ENCODE measurements around the gene RAB3D.
"Not testable (repeated sequence)": the region's sequence is repeated elsewhere in the genome, so short reads cannot be mapped to it uniquely, and the experiment has no call there.

Gene RAB3D

DNA sequence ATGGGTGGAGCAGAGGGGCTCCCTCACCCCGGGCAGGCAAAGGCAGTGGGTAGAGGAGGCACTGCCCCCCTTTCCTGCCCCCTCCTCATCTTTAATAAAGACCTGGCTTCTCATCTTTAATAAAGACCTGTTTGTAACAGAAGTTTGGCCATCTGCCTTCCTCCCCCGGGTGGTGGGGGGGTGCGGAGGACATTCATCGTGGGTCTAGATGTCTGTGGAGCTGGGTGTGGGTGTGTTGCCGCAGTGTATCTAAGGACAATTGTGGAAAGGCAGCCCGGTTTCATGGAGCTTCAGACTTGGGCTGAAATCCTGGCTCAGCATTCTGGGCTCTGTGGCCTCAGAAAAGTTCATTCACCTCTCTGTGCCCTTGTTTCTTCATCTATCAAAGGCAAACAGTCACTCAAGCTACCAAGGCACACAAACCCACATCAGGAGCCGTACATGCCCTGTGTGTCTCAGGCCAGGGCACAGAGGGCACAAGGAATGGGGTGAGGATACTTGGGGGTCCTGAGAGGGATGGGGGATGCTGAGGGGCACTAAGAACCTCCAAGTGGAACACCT is 26.2 kb upstream of the RAB3D start:
- no peak for DNase-seq

- DNase-seq, result no peak
Observed at GRCh38 chr19:11364935-11365334, 25.5 kb upstream of the RAB3D start.

GRCh38 chr19:11364296-11364904 is 24.9 kb upstream of the RAB3D start:
- no peak for DNase-seq

GRCh38 chr19:11363881-11364280 is 24.4 kb upstream of the RAB3D start:
- no peak for DNase-seq

DNA sequence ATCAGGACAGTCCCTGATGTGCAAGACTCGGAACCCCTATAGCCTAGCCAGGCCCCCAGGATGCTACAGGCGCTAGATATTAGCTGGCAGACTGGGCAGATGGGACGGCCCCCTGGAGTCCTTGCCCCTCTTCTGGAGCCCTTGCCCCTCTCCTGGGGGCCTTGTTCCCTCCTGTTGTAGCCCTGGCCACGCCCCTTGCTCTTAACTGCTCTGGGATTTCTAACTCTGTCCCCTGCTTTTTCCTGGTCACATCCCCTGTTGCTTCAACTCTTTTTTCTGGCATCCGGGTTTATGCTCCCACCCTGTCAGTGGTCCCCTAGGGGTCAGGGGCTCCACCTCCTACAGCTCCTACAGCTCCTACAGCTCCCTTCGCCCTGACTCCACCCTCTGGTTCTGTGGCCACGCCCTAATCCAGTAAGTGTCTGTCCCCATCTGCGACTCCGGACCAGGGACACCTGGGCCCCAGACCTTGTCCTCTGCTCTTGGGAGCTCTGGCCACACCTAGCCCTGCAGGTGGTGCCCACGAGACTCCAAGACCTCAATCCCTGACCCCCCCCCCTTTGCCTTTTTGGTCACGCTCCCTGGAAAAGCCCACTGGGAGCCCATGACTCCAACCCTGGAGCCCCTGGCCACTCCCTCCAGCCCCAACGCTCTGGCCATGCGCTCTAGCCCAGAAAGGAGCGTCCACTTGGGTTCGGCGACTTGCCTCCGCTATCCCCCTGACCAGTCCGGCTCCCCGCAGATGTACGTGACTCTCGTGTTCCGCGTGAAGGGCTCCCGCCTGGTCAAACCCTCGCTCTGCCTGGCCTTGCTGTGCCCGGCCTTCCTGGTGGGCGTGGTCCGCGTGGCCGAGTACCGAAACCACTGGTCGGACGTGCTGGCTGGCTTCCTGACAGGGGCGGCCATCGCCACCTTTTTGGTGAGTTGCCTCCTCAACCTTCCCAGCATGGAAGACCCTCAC is 22.6 kb upstream of the RAB3D start:
- no peak for DNase-seq

GRCh38 chr19:11361037-11361770 is 21.7 kb upstream of the RAB3D start:
- DNase-seq, result peak; percentile 62

- no peak for DNase-seq
Observed at GRCh38 chr19:11359421-11359820, 20.0 kb upstream of the RAB3D start.

DNA sequence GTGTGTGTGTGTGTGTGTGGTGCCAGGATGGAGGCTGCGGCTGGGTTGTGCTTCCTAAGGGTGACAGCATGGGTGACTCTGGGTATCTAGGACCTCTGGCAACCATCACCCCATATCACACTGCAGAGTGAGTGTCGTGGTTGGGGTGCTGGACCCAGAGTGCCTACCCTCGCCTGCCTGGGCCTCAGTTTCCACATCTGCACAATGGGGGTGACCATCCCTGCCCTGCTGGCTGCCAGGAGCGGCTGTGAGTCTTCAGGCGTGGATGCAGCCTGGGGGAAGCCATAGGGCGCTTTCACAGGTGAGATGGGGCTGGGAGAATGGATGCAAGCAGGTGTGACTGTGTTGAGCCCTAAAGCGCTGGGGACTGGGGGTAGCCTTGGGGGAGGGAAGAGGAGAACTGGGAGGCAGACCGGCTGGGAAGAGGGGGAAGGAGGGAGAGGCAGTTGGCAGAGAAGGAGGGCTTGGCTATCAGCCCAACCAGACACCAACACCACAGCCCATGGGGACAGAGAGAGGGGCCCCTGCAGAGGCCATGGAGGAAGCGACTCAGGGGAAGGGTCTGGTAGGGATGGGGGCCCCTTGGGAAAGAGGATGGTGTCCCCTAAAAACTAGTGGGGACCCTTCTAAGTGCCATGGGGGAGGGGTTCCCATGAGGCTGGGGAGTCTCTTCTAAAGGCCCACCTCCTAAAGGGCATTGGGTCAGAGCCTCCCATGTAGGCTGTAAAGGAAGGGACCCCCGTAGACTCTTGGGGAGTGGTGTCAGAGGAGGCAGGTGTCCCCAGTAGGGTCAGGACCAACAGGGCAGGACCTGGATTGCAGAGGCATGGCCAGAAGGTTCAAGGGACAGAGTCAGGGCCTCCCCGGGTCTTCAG is 17.5 kb upstream of the RAB3D start:
- DNase-seq, result no peak

- no peak for DNase-seq
Observed at GRCh38 chr19:11356074-11356397, 16.6 kb upstream of the RAB3D start.

DNA sequence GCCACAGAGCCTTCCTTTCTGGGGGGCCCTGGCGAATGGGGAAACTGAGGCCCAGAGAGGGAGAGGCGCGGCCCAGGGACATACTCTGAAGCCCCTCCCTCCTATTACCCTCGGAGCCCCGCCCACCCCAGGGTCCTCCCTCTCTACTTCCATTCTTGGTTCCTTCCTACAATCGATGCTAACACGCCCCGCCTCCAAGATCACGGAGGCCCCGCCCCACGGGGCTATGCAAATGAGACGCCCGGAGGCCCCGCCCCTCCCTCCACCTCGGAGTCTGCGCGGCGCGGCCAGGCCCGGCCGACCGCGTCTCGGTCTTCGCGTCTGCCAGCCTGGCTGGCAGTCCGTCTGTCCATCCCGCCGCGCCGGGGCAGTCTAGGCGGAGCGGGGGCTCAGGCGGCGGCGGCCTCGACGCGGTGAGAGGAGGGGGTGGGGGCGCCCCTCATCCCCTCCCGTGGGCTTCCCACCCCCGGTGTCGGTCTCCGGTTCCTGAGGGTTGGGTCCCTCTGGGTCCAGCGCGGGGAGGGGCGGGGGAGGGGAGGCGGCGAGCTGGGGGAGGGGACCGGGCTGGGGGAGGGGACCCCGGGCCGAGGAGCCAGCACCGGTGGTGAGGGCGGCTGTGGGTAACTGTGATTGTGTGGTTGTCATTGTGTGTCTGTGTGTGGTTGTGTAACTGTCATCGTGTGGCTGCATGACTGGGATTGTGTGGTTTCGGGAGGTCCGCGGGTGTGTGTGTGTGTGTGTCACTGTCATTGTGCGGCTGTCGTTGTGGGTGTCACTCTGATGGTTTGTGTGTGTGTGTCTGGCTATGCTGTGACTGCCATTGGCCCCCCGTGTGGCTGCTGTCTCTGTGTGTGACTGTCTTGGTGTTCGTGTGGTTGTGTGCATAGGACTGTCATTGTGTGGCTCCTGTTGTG is 16.0 kb upstream of the RAB3D start, which contains the start of gene PLPPR2:
PLPPR2 (plus strand) TSS at position 273 of the 914 bp plus-strand sequence. CDS start 2,242 bp downstream, outside the sequence.
- DNase-seq, result peak; percentile 93

- not testable (repeated sequence) for DNase-seq
Observed at GRCh38 chr19:11354102-11354501, 14.6 kb upstream of the RAB3D start.

DNA sequence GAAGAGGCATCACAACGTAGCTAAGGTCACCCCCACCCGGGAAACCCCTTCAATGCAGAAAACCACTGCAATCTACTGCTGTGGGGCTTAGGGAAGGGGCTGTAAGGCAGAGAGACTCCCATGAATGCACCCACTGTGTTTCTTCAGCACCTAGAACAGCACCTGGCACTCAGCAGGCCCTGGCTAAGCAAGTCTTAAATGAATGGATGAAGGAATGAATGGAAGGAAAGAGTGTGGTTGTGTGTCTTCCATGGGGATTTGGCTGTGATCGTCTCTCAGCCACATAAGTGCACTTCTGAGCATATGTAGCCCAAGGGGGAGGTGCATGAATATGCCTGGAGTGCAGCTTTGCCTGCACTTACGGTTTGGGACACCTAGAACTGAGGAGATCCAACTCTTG is 9.7 kb upstream of the RAB3D start:
- DNase-seq, result no peak

- no peak for DNase-seq
Observed at GRCh38 chr19:11347546-11348039, 8.1 kb upstream of the RAB3D start.

- DNase-seq, result peak; percentile 98
Observed at GRCh38 chr19:11346104-11346940, 6.9 kb upstream of the RAB3D start, which contains the start of the genes CCDC159 and TMEM205. TSS of gene CCDC159 (plus strand) at chr19:11346519. CDS start at chr19:11346607, 88 bp downstream. TSS of gene TMEM205 (minus strand) at chr19:11346268. CDS start at chr19:11345619, 649 bp downstream.

- no peak for DNase-seq
Observed at GRCh38 chr19:11345122-11345803, 5.8 kb upstream of the RAB3D start.

DNA sequence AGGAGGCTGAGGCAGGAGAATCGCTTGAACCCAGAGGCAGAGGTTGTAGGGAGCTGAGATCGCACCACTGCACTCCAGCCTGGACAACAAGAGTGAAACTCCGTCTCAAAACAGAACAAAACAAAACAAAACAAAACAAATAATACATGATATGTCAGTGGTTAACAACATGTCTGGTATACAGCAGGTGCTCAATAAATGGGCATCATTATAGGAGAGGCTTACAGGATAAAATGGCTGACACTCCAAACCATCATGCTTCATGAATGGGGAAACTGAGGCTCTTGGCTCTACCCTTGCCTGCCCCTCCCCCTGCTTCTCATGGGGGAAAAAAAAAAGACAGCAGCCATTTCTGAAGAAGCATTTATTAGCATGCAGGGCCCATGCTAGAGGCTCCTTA is 3.0 kb upstream of the RAB3D start:
- DNase-seq, result no peak

GRCh38 chr19:11340099-11340467 is 626 bp upstream of the RAB3D start:
- DNase-seq, result not testable (repeated sequence)

- DNase-seq, result no peak
Observed at GRCh38 chr19:11338569-11339253, 746 bp downstream of the RAB3D start.

Data from stimulated activated CD8-positive, alpha-beta memory T cell treated with anti-CD3 and anti-CD28 coated beads, Interleukin-4, amount 100 ng/mL, for 48 hours (primary cell).